Measurements from ENCODE around the gene FREM1. TPM values are rescaled to one million over a fixed set of nuclear protein-coding genes. Genes with fewer than 3 reads are reported as not detected.
"Not testable (repeated sequence)": the region's sequence is repeated elsewhere in the genome, so short reads cannot be mapped to it uniquely, and the experiment has no call there.

Gene FREM1
- total RNA-seq, 2 experiments from 2014 or later = not detected

- ChIA-PET CTCF (no interaction called here), POLR2A (no interaction called here)
- Mint-ChIP-seq H3K9me3 (no peaks in the 10 kb centered on the region), H3K27me3 (no peaks in the 10 kb centered on the region), H3K4me3 (no peak overlapping the region), H3K4me1 (no peaks in the 10 kb centered on the region), H3K27ac (no peak overlapping the region), H3K36me3 (ENCODE audit: low read depth) (no peaks in the 10 kb centered on the region)
- DNase-seq = no peak
Measured at GRCh38 chr9:14932641-14933040, 22.4 kb upstream of the FREM1 start.

- ChIA-PET POLR2A (no interaction called here), CTCF (no interaction called here)
- H3K36me3 Mint-ChIP-seq (ENCODE audit: low read depth) = no peaks in the 10 kb centered on the region
- no peaks in the 10 kb centered on the region for H3K9me3 Mint-ChIP-seq
- H3K4me3 Mint-ChIP-seq = no peak overlapping the region
- no peaks in the 10 kb centered on the region for H3K4me1 Mint-ChIP-seq
- DNase-seq = no peak
- no peak overlapping the region for H3K27ac Mint-ChIP-seq
- H3K27me3 Mint-ChIP-seq = no peaks in the 10 kb centered on the region
Measured at GRCh38 chr9:14932231-14932630, 22.0 kb upstream of the FREM1 start.

GRCh38 chr9:14926941-14927624, 16.9 kb upstream of the FREM1 start:
- DNase-seq = no peak
- ChIA-PET CTCF (no interaction called here), POLR2A (no interaction called here)
- no peak overlapping the region for H3K4me3 Mint-ChIP-seq
- no peaks in the 10 kb centered on the region for H3K9me3 Mint-ChIP-seq
- no peaks in the 10 kb centered on the region for H3K27me3 Mint-ChIP-seq
- H3K27ac Mint-ChIP-seq = no peak overlapping the region
- H3K4me1 Mint-ChIP-seq = no peaks in the 10 kb centered on the region
- H3K36me3 Mint-ChIP-seq (ENCODE audit: low read depth) = no peaks in the 10 kb centered on the region

DNA sequence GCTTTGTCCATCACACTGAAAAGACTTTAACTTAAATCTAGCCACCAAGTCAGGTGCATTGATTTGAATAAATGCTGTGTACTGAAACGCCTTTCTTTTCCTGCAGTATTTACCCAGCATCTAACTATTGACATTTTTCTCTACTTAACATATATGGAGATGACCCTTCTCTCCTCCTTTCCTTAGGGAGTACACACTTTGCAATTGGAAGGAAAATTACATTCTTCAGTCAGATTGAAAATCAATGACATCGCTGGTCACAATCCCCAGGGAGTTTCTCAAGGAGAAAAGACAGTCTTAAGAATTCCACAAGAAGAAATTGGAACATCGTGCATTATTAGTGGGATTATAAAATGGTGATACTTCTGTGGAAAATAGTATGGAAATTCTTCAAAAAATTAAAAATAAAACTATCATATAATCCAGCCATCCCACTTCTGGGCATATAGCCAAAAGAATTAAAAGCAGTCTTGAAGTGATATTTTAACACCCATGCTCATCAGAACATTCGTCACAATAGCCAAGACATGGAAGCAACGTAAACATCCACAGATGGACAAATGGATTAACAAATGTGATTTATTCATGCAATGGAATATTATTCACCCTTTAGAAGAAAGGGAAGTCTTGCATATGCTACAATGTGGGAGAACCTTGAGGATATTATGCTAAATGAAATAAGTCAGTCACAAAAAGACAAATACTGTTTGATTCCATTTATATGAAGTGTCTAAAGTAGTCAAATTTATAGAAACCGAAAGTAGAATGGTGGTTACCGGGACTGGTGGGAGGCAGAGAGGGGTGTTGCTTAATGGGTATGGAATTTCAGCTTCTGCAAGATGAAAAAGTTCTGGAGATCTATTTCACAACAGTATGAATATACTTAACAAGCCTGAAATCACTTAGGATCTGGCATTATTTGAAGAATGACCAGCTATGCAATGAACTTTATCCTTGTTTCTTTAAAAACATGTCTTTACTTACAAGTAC, 14.3 kb upstream of the FREM1 start:
- H3K36me3 Mint-ChIP-seq (ENCODE audit: low read depth) = no peaks in the 10 kb centered on the region
- H3K27ac Mint-ChIP-seq = no peak overlapping the region
- ChIA-PET POLR2A (no interaction called here), CTCF (no interaction called here)
- no peaks in the 10 kb centered on the region for H3K4me1 Mint-ChIP-seq
- H3K4me3 Mint-ChIP-seq = no peak overlapping the region
- no peaks in the 10 kb centered on the region for H3K9me3 Mint-ChIP-seq
- no peaks in the 10 kb centered on the region for H3K27me3 Mint-ChIP-seq
- DNase-seq = no peak

- Mint-ChIP-seq H3K9me3 (no peaks in the 10 kb centered on the region), H3K27me3 (no peaks in the 10 kb centered on the region), H3K4me1 (no peaks in the 10 kb centered on the region), H3K36me3 (ENCODE audit: low read depth) (no peaks in the 10 kb centered on the region), H3K4me3 (no peak overlapping the region), H3K27ac (no peak overlapping the region)
- ChIA-PET CTCF (no interaction called here), POLR2A (no interaction called here)
- no peak for DNase-seq
Measured at GRCh38 chr9:14923701-14924100, 13.5 kb upstream of the FREM1 start.

GRCh38 chr9:14920805-14921204, 10.6 kb upstream of the FREM1 start:
- DNase-seq; H3K27me3 Mint-ChIP-seq; POLR2A ChIA-PET; H3K27ac Mint-ChIP-seq; H3K4me1 Mint-ChIP-seq; H3K9me3 Mint-ChIP-seq; H3K36me3 Mint-ChIP-seq (ENCODE audit: low read depth); H3K4me3 Mint-ChIP-seq: not testable (repeated sequence)
- CTCF ChIA-PET = interaction anchor here (0.7 kb wide), 1 partner anchor 262 kb away, joined by 3 read pairs; no protein-coding TSS in a partner anchor

GRCh38 chr9:14913366-14913765, 3.1 kb upstream of the FREM1 start:
- no peak for DNase-seq
- Mint-ChIP-seq H3K9me3 (no peaks in the 10 kb centered on the region), H3K27ac (no peak overlapping the region), H3K36me3 (ENCODE audit: low read depth) (no peaks in the 10 kb centered on the region), H3K27me3 (no peaks in the 10 kb centered on the region), H3K4me3 (no peak overlapping the region), H3K4me1 (no peaks in the 10 kb centered on the region)
- CTCF ChIA-PET = no interaction called here
- POLR2A ChIA-PET = no interaction called here

DNA sequence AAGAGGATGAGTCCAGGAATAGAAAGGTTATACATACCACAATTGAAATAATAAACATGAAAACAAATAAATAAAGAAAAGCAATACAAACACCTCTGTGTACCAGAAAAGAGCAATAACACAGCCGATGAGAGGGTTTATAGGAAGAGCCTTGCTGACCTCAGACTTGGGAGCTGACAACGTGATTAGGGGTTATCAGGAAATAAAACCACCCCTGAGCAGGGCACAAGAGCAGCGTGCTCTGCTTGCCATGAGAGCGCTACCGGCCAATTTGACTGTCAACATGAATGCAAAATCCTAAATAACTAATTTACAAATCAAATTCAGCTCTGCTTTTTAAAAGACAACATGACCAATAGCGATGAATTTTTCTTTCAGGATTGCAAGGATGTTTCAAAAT, 2.6 kb upstream of the FREM1 start:
- Mint-ChIP-seq H3K9me3 (no peaks in the 10 kb centered on the region), H3K4me3 (no peak overlapping the region), H3K27ac (no peak overlapping the region), H3K36me3 (ENCODE audit: low read depth) (no peaks in the 10 kb centered on the region), H3K4me1 (no peaks in the 10 kb centered on the region), H3K27me3 (no peaks in the 10 kb centered on the region)
- DNase-seq = no peak
- ChIA-PET POLR2A (no interaction called here), CTCF (no interaction called here)

- no peak for DNase-seq
- Mint-ChIP-seq H3K36me3 (ENCODE audit: low read depth) (no peaks in the 10 kb centered on the region), H3K27ac (no peak overlapping the region), H3K4me1 (no peaks in the 10 kb centered on the region), H3K27me3 (no peaks in the 10 kb centered on the region), H3K4me3 (no peak overlapping the region), H3K9me3 (no peaks in the 10 kb centered on the region)
- CTCF ChIA-PET = no interaction called here
- POLR2A ChIA-PET = no interaction called here
Measured at GRCh38 chr9:14911046-14911445, 818 bp upstream of the FREM1 start.

GRCh38 chr9:14909601-14909960, 647 bp downstream of the FREM1 start:
- Mint-ChIP-seq H3K27ac (no peak overlapping the region), H3K4me3 (no peak overlapping the region), H3K27me3 (no peaks in the 10 kb centered on the region), H3K4me1 (no peaks in the 10 kb centered on the region), H3K36me3 (ENCODE audit: low read depth) (no peaks in the 10 kb centered on the region), H3K9me3 (no peaks in the 10 kb centered on the region)
- DNase-seq = no peak
- ChIA-PET POLR2A (no interaction called here), CTCF (interaction anchor here (0.8 kb wide), 1 partner anchor 25 kb away, joined by 4 read pairs; no protein-coding TSS in a partner anchor)

DNA sequence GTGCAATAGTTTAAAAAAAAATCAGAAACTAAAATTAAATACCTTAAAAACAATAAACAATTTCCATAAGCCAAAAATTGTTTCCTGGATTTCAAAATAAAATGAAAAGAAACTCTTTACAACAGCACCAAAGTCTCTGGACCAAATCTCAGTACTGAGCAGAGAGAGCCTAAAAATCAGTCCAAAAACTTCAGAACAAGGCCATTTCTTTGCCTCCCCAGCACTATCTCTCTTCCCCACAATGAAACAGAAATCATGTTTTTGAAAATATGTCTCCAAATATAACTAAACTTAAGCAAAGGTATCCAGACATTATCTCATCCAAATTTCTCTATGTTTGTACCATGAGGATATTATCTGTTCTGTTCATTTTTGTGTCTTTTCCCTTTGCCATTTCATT, 1.0 kb downstream of the FREM1 start:
- POLR2A ChIA-PET = no interaction called here
- H3K9me3 Mint-ChIP-seq = no peaks in the 10 kb centered on the region
- CTCF ChIA-PET = no interaction called here
- no peaks in the 10 kb centered on the region for H3K4me1 Mint-ChIP-seq
- no peak for DNase-seq
- H3K36me3 Mint-ChIP-seq (ENCODE audit: low read depth) = no peaks in the 10 kb centered on the region
- H3K27ac Mint-ChIP-seq = no peak overlapping the region
- H3K27me3 Mint-ChIP-seq = no peaks in the 10 kb centered on the region
- H3K4me3 Mint-ChIP-seq = no peak overlapping the region

- no peaks in the 10 kb centered on the region for H3K4me1 Mint-ChIP-seq
- ChIA-PET POLR2A (no interaction called here), CTCF (no interaction called here)
- no peaks in the 10 kb centered on the region for H3K27me3 Mint-ChIP-seq
- H3K4me3 Mint-ChIP-seq = no peak overlapping the region
- H3K9me3 Mint-ChIP-seq = no peaks in the 10 kb centered on the region
- no peak for DNase-seq
- H3K36me3 Mint-ChIP-seq (ENCODE audit: low read depth) = no peaks in the 10 kb centered on the region
- no peak overlapping the region for H3K27ac Mint-ChIP-seq
Measured at GRCh38 chr9:14908295-14909180, 1.7 kb downstream of the FREM1 start.

DNA sequence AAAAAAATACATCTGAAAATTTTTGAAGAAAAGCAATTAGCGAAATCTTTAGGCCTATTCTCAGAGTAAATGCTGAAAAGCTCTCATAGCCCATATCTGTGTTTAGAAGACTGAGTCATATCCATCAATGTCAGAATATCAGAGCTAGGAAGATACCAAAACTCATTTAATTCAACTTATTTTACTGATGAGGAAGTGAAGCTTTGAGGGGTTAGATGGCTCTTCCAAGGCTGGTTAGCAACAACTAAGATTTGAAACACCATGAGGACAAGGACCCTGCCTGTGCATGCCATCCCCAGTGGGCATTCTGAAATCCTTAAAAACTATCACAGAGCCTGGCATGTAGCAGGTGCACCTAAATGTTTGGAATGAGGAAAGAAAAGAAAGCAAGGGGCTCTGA, 2.5 kb downstream of the FREM1 start:
- no peaks in the 10 kb centered on the region for H3K36me3 Mint-ChIP-seq (ENCODE audit: low read depth)
- no peaks in the 10 kb centered on the region for H3K4me1 Mint-ChIP-seq
- no peak for DNase-seq
- H3K27me3 Mint-ChIP-seq = no peaks in the 10 kb centered on the region
- no peak overlapping the region for H3K4me3 Mint-ChIP-seq
- H3K27ac Mint-ChIP-seq = no peak overlapping the region
- ChIA-PET CTCF (no interaction called here), POLR2A (no interaction called here)
- no peaks in the 10 kb centered on the region for H3K9me3 Mint-ChIP-seq

All from activated CD4-positive, alpha-beta T cell treated with anti-CD3 and anti-CD28 coated beads, Interleukin-2, amount 10 ng/mL, durations not matched to agents 7 days and 5 days (primary cell).